ENCODE measurements around the gene RAB11FIP3.

The RAB11FIP3 gene

GRCh38 chr16:521381-522210 lies 96.1 kb downstream of the RAB11FIP3 start:
- DNase-seq = no peak

- DNase-seq = no peak
Measured at GRCh38 chr16:522320-523096, 97.1 kb downstream of the RAB11FIP3 start.

DNA sequence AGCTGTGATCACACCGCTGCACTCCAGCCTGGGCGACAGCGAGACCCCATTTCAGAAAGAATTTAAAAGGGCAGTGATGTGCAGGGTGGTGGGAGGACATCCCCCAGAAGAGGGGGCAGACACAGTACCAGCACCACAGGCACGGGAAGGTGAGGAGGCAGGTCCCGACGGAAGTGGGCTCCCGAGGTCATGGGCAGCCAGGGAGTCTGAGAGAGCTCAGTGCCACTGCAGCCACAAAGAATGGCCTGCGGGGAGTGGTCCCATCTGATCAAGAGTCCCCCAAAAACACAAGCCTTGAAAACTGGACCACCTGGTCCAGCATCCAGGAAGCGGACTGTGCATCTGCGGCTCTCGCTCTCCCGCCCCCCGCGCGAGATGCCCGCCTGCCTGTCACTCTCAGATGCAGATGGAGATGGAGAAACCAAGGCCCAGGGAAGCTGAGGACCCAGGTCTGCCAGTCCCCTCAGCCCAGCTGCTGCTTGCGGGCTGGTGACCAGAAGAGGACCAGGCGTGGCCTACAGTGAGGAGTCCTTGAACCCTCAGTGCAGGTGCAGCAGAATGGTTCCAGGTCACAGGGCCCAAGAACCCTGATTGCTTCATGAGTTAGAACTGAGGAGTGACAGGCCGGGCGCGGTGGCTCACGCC lies 97.8 kb downstream of the RAB11FIP3 start:
- DNase-seq = no peak

DNA sequence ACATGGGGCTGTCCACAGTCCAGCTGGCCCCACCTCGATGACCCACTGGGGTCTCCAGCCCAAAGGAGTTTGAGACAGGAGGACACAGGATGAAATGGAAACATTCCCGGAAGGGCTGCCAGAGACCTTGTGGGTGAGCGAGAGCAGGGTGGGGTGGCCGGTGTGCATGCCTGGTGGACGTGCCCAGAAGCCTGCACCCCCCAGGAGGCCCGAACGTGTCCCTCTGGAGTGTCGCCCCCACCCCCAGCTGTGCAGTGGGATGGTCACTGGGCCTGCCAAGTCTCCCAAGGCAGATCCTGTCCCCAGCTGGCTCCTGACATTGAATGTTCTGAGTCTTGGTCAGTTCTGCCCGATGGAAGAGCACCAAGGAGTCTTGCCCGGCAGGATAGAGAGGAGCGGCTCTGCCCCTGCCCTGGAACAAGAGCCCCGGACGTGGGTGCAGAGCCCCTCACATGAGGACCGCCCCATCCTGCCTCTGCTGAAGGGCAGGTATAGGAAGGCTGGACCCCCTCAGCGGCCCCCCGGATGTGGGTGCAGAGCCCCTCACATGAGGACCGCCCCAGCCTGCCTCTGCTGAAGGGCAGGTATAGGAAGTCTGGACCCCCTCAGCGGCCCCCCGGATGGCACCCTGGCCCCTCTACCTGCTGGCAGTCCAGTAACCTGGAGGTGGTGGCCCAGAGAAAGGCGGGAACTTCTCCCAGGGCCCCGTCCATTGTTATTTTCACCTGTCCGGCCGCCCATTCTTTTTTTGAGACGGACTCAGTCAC lies 99.0 kb downstream of the RAB11FIP3 start:
- no peak for DNase-seq

GRCh38 chr16:525123-525519 lies 99.7 kb downstream of the RAB11FIP3 start:
- no peak for DNase-seq

GRCh38 chr16:525520-526180 lies 100.2 kb downstream of the RAB11FIP3 start:
- DNase-seq = peak; percentile 81

DNA sequence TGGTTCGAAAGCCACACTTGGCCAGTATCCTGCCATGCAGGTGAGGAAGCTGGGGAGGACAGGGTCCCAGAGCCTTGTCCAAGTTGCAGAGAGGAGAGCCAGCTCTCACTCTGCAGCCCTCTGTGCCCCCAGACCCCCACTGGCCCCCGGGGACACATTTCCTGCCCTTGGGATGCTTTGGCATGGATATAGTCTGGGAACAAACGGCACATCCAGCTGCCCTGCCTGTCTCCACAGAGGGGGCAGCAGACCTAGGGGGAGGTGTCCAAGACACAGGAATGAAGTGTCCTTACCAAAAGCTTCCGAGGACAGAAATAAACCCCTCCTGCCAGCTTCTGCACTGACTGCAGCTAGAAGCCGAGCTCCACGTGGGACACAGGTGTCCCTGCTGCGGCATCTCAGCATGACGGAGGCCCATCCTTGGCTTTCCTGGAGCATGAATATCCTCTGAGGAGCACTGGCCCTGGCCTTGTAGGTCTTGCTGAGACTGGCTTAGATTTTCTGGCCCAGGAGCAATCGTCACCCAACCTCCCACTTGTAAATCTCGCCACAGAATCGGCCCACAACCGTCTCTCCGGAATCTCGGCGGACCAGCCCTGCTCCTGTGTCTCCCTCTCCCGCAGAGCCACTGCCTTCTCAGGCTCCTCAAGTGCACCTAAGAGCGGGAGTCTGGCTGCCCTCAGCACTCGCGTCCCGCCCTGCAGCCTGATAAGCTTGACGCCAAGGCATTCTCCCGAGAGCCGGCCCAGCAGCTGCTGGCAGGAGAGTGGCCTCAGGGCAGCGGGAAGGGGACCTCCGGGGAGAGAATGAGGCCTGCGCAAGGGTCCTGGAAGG lies 100.9 kb downstream of the RAB11FIP3 start:
- DNase-seq = no peak

DNA sequence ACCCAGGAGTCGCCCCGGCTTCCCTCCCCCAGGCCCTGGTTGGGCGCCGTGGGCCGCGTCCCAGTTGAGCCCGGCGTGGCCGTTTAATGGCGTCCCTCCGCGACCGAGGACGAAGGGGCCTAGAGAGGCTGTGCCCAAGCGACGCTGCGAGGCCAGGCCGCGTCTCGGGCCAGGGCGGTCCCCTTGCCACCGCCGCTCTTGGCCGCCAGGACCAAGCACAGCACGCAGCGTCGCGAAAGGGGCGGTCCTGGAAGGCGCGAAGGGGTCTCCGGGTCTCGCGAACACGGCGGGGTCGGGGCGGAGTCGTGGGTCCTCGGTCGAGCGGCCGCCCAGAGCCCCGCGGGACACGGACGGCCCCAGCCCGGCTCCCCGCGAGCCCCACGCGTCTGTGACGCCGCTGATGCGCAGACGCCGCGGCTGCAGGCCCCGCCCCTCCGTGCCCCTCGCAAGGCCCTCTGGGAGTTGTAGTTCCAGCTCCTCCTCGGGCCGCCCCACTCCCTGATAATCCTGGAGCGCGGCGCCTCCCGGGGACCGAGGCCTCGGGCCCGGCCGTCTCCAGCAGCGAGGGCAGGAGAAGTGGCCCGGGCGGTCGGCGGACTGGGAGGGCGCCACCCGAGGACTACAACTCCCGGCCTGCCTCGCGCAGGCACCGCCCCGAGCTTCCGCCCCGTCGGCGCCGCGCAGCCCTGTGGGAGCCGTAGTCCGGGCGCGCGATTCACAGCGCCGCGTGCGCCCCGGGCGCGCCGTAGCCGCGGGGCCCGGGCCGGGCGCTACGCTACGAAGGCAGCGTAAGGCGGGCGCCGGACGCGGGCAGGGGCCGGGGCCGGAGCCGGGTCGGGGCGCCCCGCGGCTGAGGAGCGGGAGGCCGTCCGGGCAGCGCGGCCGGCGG lies 101.8 kb downstream of the RAB11FIP3 start, which contains the start of gene CAPN15:
Gene CAPN15 (plus strand): TSS at position 698 of the 889 bp plus-strand sequence. CDS start 19,127 bp downstream, outside the sequence.
- peak; percentile 86 for DNase-seq

- peak; percentile 50 for DNase-seq
Measured at GRCh38 chr16:528111-529011, 102.9 kb downstream of the RAB11FIP3 start.

- peak; percentile 18 for DNase-seq
Measured at GRCh38 chr16:529012-529575, 103.6 kb downstream of the RAB11FIP3 start.

DNA sequence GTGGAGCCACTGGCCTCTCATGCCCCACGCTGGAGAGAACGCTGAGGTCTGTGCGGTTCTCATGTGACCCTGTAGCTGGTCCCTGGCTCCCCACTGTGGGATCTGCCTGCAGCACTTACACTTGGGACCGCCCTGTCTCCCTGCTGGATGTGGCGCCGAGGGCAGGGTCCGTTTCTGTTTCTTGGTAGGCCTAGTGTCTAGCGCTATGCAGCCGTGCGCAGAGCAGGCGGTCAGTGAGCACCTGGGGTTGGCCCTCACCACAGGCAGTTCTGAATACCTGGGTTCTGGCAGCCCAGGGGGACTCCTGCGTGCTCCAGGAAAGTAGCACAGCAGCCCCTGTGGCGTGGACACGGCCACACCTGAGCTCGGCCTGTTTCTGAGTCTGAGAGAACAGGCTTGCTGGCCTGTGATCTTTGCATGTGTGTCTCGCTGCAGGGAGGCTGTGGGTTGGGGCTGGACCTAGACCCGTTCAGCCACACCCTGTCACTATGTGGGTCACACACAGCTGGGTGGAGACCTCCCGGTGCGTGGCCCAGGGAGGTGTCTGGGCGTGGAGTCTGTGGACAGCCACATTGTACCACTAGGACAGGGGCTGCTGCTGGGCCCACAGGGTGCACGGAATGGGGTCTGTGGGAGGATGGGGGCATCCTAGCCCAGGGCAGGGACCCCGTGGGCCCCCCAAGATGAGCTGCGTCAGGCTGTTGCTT lies 104.8 kb downstream of the RAB11FIP3 start:
- no peak for DNase-seq

- DNase-seq = no peak
Measured at GRCh38 chr16:531494-532125, 106.2 kb downstream of the RAB11FIP3 start.

DNA sequence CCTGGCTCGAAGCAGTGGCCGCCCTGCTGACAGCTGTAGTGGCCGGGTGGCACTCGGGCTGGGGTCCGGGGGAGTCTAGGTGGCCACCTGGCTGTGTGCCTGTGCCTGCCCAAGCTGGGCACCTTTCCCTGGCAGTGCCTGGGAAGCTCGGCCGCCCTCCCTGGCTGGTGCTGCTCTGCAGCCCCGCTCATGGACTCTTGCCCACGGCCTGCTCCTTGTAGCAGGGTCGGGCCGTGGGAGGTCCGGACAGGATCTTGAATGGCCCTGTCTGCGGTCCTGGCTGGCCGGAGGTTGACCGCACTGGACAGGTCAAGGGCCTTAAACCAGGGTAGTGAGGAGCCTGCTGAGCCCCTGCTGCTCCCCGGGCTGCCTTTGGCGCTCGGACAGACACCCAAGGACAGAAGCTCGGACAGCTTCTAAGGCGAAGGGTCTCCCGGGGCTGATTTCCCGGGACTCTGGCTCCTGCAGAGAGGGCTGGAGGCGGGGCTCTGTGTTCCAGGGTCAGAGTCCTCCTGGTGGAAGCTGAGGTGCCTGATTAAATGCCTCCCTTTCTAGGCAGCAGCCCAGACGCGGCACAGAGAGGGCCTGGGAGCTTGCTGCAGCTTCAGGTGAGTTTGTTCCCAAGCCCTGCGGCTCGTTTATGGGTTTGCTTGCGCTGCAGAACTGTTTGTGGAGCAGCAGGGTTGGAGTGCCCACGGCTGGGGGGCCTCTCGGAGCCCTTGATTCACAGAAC lies 108.1 kb downstream of the RAB11FIP3 start:
- no peak for DNase-seq

GRCh38 chr16:534135-534534 lies 108.7 kb downstream of the RAB11FIP3 start:
- no peak for DNase-seq

- DNase-seq = no peak
Measured at GRCh38 chr16:534856-535445, 109.5 kb downstream of the RAB11FIP3 start.

All from activated naive CD4-positive, alpha-beta T cell treated with Interleukin-2 at 50 U/mL for 16 hours (primary cell).